Prostate gland (tissue), 2 donors: ENCODE measurements around the gene SMCO4.

ENCODE experiments used
- POLR2A ChIP-seq: fragments of 450-650 bp; IDR thresholded peaks from one replicate; pipeline ENCODE4 v1.6.1; 2016; ENCODE audit warnings: antibody characterized with exemption, mild to moderate bottlenecking
- POLR2AphosphoS5 ChIP-seq: sonication (generic); formaldehyde crosslinking; IDR thresholded peaks from one replicate; pipeline ENCODE4 v1.6.1; 2017; ENCODE audit warnings: antibody characterized with exemption
- TF ChIP-seq, protein P1 (sequence below), 4 experiments: fragments of 200-600 bp in 2 of 4; fragments of 450-650 bp in 2 of 4; sonication (generic) in 2 of 4; IDR thresholded peaks; 1 replicate in 3 of 4; 2 replicates in 1 of 4; pipeline ENCODE4 v1.5.1; 2016 to 2019; ENCODE audit warnings: antibody characterized with exemption in 4 of 4, mild to moderate bottlenecking in 2 of 4, moderate library complexity in 2 of 4

DNA sequence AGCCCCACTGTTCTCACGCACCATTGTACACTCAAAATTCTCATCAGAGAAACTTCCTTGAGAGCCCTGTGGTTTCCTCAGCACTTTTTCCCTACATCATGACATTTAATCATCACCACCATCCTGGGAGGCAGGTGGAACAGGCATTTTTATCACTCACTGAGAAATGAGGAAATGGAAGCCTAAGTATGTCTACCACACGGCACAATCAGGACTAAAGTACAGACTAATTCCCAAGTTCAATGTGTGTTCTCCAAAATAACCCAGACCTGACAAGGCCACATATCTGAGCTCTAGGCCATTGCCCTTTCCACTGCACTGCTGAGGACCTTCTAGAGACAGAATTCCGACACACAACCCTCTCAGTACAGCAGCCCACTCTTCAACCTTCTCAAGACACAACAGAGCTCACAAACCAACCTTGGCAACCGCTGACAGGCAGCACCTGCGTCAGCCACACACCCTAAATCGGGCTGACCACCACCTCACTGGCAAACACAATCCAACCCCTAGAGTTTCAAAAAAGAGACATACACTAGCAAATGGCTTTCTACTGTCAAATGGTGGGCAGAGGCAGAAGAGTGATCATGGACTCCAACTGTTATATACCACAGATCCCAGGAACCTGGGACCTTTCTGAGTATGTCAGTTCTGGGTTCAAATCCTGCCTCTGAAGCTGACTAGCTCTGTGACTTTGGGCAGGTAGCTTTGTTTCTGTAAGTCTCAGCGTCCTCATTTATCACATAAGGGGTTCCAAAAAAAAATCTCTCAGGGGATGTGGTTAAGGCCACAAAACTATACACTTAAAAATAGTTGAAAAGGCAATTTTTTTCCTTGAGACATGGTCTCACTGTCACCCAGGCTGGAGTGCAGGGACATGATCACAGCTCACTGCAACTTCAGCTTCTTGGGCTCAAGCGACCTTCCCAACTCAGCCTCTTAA is 16.3 kb downstream of the SMCO4 start:
- TF ChIP-seq POLR2AphosphoS5 = no peak
- TF ChIP-seq, protein P1, sequence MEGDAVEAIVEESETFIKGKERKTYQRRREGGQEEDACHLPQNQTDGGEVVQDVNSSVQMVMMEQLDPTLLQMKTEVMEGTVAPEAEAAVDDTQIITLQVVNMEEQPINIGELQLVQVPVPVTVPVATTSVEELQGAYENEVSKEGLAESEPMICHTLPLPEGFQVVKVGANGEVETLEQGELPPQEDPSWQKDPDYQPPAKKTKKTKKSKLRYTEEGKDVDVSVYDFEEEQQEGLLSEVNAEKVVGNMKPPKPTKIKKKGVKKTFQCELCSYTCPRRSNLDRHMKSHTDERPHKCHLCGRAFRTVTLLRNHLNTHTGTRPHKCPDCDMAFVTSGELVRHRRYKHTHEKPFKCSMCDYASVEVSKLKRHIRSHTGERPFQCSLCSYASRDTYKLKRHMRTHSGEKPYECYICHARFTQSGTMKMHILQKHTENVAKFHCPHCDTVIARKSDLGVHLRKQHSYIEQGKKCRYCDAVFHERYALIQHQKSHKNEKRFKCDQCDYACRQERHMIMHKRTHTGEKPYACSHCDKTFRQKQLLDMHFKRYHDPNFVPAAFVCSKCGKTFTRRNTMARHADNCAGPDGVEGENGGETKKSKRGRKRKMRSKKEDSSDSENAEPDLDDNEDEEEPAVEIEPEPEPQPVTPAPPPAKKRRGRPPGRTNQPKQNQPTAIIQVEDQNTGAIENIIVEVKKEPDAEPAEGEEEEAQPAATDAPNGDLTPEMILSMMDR (IDR thresholded peaks at IDR 0.05) = no peak
- TF ChIP-seq POLR2A = no peak
